HG03064 (cell line): Measurements from ENCODE around the gene SLX1A.
"Not testable (repeated sequence)": the region's sequence is repeated elsewhere in the genome, so short reads cannot be mapped to it uniquely, and the experiment has no call there.

Experiments used
- ATAC-seq: cut with Tn5 transposase; IDR thresholded peaks from one replicate; pipeline ENCODE4 v1.9.1; 2021; ENCODE audit warnings: low read depth; ENCODE audit not compliant: unreplicated experiment

SLX1A gene

DNA sequence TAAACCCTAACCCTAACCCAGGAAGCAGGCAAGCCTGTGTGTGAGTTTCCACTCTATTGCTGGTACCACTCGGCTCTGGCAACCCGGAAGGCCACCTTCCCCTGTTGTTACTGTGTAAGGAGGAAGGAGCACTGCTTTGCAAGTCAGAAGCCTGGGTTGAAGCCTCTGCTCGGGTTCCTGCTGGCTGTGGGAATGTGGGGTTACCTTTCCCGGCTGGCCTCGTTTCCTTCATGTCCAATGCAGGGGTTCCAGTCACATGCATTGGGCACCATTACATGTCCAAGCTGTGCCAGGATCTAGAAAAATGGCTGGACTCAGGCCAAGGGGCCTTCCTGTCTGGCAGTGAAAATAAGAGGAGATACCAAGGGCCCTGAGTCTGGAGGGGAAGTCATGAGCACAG lies 23.4 kb downstream of the SLX1A start:
- not testable (repeated sequence) for ATAC-seq
